CD8-positive, alpha-beta memory T cell (primary cell): ENCODE results near the gene SLC2A13. TPM values are rescaled to one million over a fixed set of nuclear protein-coding genes. Genes with fewer than 3 reads are reported as not detected.
A peak's percentile ranks its signal among the peaks of the same experiment; 100 is the strongest.

Experiments
- CTCF ChIA-PET: fragments of 350-600 bp; sonication (Branson Sonifier 250); formaldehyde crosslinking; loops from one replicate; lab custom pipeline; 2021; ENCODE audit warnings: antibody characterized with exemption; lab: Charles Lee
- POLR2A ChIA-PET: fragments of 350-600 bp; sonication (Branson Sonifier 250); formaldehyde crosslinking; loops from one replicate; lab custom pipeline; 2021; ENCODE audit warnings: antibody characterized with exemption; lab: Charles Lee
- DNase-seq, 5 donors: peaks; one replicate each; pipeline versions ENCODE4 v3.0.0 to v3.0.0-alpha.2; 2020 to 2022; ENCODE audit warnings: mixed read lengths in 1 of 5
- H3K27ac ChIP-seq: one replicate; pipeline ENCODE4 v1.7.0; 2013; ENCODE audit warnings: low read depth, mild to moderate bottlenecking, low read length, moderate library complexity
- H3K27me3 ChIP-seq: 2 replicates; pipeline ENCODE4 v1.7.0; 2013; ENCODE audit warnings: low read length, mild to moderate bottlenecking; ENCODE audit not compliant: insufficient read depth, poor library complexity, severe bottlenecking
- H3K36me3 ChIP-seq: 2 replicates; pipeline ENCODE4 v1.7.0; 2013; ENCODE audit warnings: mild to moderate bottlenecking, low read length, moderate library complexity; ENCODE audit not compliant: insufficient read depth
- H3K4me1 ChIP-seq: 2 replicates; pipeline ENCODE4 v1.7.0; 2013; ENCODE audit warnings: mild to moderate bottlenecking, low read length, moderate library complexity; ENCODE audit not compliant: insufficient read depth
- H3K4me3 ChIP-seq: 2 replicates; pipeline ENCODE4 v1.7.0; 2013; ENCODE audit warnings: mild to moderate bottlenecking, low read length
- H3K9me3 ChIP-seq: 2 replicates; pipeline ENCODE4 v1.7.0; 2013; ENCODE audit warnings: mild to moderate bottlenecking, low read length
- H3K27ac Mint-ChIP-seq, 8 donors: one replicate each; pipeline ENCODE4 v1.8.0; 2020 to 2021; ENCODE audit warnings: mixed read lengths in 8 of 8, mild to moderate bottlenecking in 6 of 8, inconsistent platforms in 3 of 8, moderate library complexity in 3 of 8
- H3K27me3 Mint-ChIP-seq, 2 donors: one replicate each; pipeline ENCODE4 v1.8.0; 2020 to 2021; ENCODE audit warnings: mixed read lengths in 2 of 2, mild to moderate bottlenecking in 1 of 2, moderate library complexity in 1 of 2
- H3K36me3 Mint-ChIP-seq, 3 donors: one replicate each; pipeline ENCODE4 v1.8.0; 2020 to 2021; ENCODE audit warnings: mixed read lengths in 3 of 3, inconsistent platforms in 1 of 3, mild to moderate bottlenecking in 1 of 3
- H3K4me1 Mint-ChIP-seq, 3 donors: one replicate each; pipeline ENCODE4 v1.8.0; 2020 to 2021; ENCODE audit warnings: mixed read lengths in 3 of 3, inconsistent platforms in 1 of 3, mild to moderate bottlenecking in 1 of 3
- H3K4me3 Mint-ChIP-seq, 7 donors: one replicate each; pipeline ENCODE4 v1.8.0; 2020 to 2021; ENCODE audit warnings: mixed read lengths in 7 of 7, mild to moderate bottlenecking in 6 of 7, moderate library complexity in 4 of 7, inconsistent platforms in 2 of 7
- H3K9me3 Mint-ChIP-seq, 5 donors: one replicate each; pipeline ENCODE4 v1.8.0; 2020 to 2022; ENCODE audit warnings: mixed read lengths in 5 of 5, mild to moderate bottlenecking in 3 of 5, moderate library complexity in 2 of 5, inconsistent platforms in 1 of 5
- polyA plus RNA-seq: library from polyadenylated mRNA; unstranded; fragments of 300-500 nt; fragmentation: Illumina TruSeq; gene quantifications from one replicate; pipeline ENCODE4 v1.2.3, GENCODE V29; 2021
- total RNA-seq, 2 experiments: library from RNA; stranded (reverse); gene quantifications; one replicate each; pipeline ENCODE4 v1.2.3, GENCODE V29; 2021

The SLC2A13 gene
- total and polyA plus RNA-seq, 3 experiments from 2014 or later, result 2.1 to 6.5 (median 6.3) TPM

- H3K36me3 ChIP-seq, result no peaks in the 10 kb centered on the region
- peaks cover 0 to 12% (median 6%) of the 10 kb centered on the region in 5 donors for H3K9me3 Mint-ChIP-seq
- no peak overlapping the region for H3K4me3 ChIP-seq
- no peak for DNase-seq
- no peaks in the 10 kb centered on the region for H3K4me1 Mint-ChIP-seq
- H3K9me3 ChIP-seq, result no peaks in the 10 kb centered on the region
- no peaks in the 10 kb centered on the region for H3K27me3 ChIP-seq
- POLR2A ChIA-PET, result no interaction called here
- peaks cover 0 to 4% of the 10 kb centered on the region in 2 donors for H3K27me3 Mint-ChIP-seq
- no peak overlapping the region for H3K27ac Mint-ChIP-seq
- H3K27ac ChIP-seq, result no peak overlapping the region
- H3K4me3 Mint-ChIP-seq, result no peak overlapping the region
- H3K4me1 ChIP-seq, result no peaks in the 10 kb centered on the region
- CTCF ChIA-PET, result no interaction called here
- H3K36me3 Mint-ChIP-seq, result peaks cover 2 to 32% (median 9%) of the 10 kb centered on the region in 3 donors
These were observed 362.2 kb downstream of the SLC2A13 start for GRCh38 chr12:39743655-39744054.

DNA sequence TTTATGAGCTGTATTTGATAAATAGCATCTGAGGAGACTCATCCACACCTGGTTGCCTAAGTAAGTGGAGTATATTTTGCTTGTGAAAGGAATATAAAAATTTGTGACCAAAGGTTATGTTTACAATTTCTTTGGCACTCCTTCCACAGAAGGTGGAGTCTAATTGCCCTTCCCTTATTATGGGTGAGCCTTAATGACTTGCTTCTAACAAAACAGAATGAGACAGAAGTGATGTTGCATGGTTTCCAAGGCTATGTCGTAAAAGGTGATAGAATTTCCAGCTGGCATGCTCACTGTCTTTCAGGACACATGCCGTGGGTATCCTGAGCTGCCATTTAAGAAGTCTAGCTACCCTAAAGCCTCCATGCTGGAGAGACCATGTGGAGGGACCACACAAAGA, 369.5 kb downstream of the SLC2A13 start:
- H3K36me3 Mint-ChIP-seq, result peaks cover 8 to 50% (median 15%) of the 10 kb centered on the region in 3 donors
- ChIA-PET CTCF (no interaction called here), POLR2A (no interaction called here)
- H3K27me3 Mint-ChIP-seq, result no peaks in the 10 kb centered on the region
- H3K36me3 ChIP-seq, result no peaks in the 10 kb centered on the region
- H3K9me3 Mint-ChIP-seq, result peaks cover 9 to 41% (median 31%) of the 10 kb centered on the region in 5 donors
- H3K4me3 Mint-ChIP-seq, result no peak overlapping the region
- H3K9me3 ChIP-seq, result no peaks in the 10 kb centered on the region
- no peak for DNase-seq
- H3K27ac ChIP-seq, result no peak overlapping the region
- H3K27me3 ChIP-seq, result no peaks in the 10 kb centered on the region
- H3K4me3 ChIP-seq, result no peak overlapping the region
- H3K4me1 Mint-ChIP-seq, result no peaks in the 10 kb centered on the region
- no peak overlapping the region for H3K27ac Mint-ChIP-seq
- H3K4me1 ChIP-seq, result no peaks in the 10 kb centered on the region

DNA sequence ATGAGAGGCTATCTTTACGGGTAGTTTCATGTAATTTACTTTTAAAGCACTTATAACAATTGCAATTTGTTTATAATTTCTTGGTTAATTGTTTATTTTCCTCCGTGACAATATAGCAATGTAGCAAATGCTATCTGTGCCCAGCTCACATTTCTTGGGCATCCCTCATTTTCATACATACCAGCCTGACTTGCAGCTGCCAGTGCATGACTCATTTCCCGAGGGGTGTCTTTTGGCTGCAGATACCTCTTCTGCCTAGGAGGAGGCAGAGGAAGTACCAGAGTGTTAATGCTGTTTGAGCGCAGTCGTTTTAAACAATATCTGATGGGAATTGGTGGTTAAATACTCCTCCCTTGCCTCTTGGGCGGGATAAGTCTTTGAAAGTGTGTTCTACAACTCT, 382.1 kb downstream of the SLC2A13 start:
- ChIA-PET POLR2A (no interaction called here), CTCF (no interaction called here)
- H3K27ac ChIP-seq, result no peak overlapping the region
- H3K4me3 Mint-ChIP-seq, result peak overlapping the region in 3 of 7 donors; percentile 13 to 59 (median 25)
- DNase-seq, result no peak
- H3K27me3 ChIP-seq, result no peaks in the 10 kb centered on the region
- H3K27ac Mint-ChIP-seq, result peak overlapping the region in 1 of 8 donors; percentile 13
- H3K36me3 ChIP-seq, result no peaks in the 10 kb centered on the region
- H3K27me3 Mint-ChIP-seq, result no peaks in the 10 kb centered on the region
- no peaks in the 10 kb centered on the region for H3K4me1 ChIP-seq
- H3K9me3 ChIP-seq, result no peaks in the 10 kb centered on the region
- peaks cover 9 to 21% (median 19%) of the 10 kb centered on the region in 3 donors for H3K4me1 Mint-ChIP-seq
- peaks cover 0 to 24% (median 1%) of the 10 kb centered on the region in 3 donors for H3K36me3 Mint-ChIP-seq
- H3K9me3 Mint-ChIP-seq, result peaks cover under 1 to 12% (median 2%) of the 10 kb centered on the region in 5 donors
- no peak overlapping the region for H3K4me3 ChIP-seq

DNA sequence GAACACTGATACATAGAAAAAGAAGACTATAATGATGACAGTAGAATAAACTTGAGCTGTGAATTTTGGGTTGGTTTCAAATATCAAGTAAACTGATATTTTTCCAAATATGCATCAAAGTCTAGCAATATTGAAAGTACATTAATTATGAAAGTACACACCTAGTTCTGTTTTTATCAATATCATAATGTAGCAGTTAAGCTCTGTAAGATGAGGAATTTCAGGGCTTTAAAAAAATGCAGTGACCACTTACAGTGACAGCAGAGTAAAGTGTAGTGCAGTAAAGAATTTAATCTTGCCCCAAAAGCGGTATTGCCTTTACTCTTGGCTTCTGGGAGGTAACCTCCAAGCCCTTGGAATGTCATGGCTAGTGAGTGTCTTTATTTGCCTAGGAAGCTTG, 383.4 kb downstream of the SLC2A13 start:
- H3K27ac Mint-ChIP-seq, result no peak overlapping the region
- no peak overlapping the region for H3K27ac ChIP-seq
- H3K4me1 ChIP-seq, result no peaks in the 10 kb centered on the region
- no peak overlapping the region for H3K4me3 Mint-ChIP-seq
- H3K4me1 Mint-ChIP-seq, result peaks cover 9 to 21% (median 19%) of the 10 kb centered on the region in 3 donors
- ChIA-PET CTCF (interaction anchor here (1.6 kb wide), 1 partner anchor 24 kb away, joined by 3 read pairs; no protein-coding TSS in a partner anchor), POLR2A (no interaction called here)
- H3K36me3 ChIP-seq, result no peaks in the 10 kb centered on the region
- no peaks in the 10 kb centered on the region for H3K27me3 Mint-ChIP-seq
- no peaks in the 10 kb centered on the region for H3K27me3 ChIP-seq
- no peak overlapping the region for H3K4me3 ChIP-seq
- peaks cover 0 to under 1% (median 0%) of the 10 kb centered on the region in 5 donors for H3K9me3 Mint-ChIP-seq
- no peaks in the 10 kb centered on the region for H3K9me3 ChIP-seq
- no peak for DNase-seq
- H3K36me3 Mint-ChIP-seq, result peaks cover under 1 to 16% (median 4%) of the 10 kb centered on the region in 3 donors

DNA sequence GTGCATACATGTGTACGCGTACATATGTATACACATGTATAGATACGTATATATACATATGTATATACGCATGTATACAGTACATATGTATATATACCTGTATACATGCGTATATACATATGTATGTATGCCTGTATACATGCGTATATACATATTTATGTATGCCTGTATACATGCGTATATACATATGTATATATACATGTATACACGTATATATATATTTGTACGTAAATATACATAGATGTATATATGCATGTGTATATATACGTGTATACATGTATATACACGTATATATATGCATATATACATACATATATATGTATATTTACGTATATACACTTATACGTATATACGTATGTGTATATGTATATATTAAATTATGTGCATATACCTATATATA, 392.3 kb downstream of the SLC2A13 start:
- Histone ChIP-seq H3K27ac (no peak overlapping the region), H3K4me1 (no peaks in the 10 kb centered on the region), H3K4me3 (no peak overlapping the region), H3K9me3 (no peaks in the 10 kb centered on the region), H3K27me3 (no peaks in the 10 kb centered on the region), H3K36me3 (no peaks in the 10 kb centered on the region)
- Mint-ChIP-seq H3K27ac (no peak overlapping the region), H3K4me3 (no peak overlapping the region), H3K27me3 (no peaks in the 10 kb centered on the region), H3K9me3 (peaks cover 0 to 1% (median 0%) of the 10 kb centered on the region in 5 donors), H3K4me1 (no peaks in the 10 kb centered on the region), H3K36me3 (peaks cover 2 to 8% (median 6%) of the 10 kb centered on the region in 3 donors)
- no peak for DNase-seq
- POLR2A ChIA-PET, result no interaction called here
- CTCF ChIA-PET, result no interaction called here

DNA sequence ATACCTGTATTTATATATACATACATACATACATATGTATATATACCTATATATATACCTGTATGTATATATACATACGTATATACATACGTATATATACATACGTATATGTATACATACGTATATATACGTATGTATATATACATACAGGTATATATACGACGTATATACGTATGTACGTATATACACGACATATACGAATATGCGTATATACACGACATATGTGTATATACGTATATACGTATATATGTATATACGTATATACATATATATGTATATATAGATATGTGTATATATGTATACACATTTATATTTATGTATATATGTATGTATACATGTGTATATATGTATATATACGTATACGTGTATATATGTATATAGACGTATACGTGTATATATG, 393.5 kb downstream of the SLC2A13 start:
- H3K9me3 ChIP-seq, result no peaks in the 10 kb centered on the region
- ChIA-PET POLR2A (no interaction called here), CTCF (no interaction called here)
- H3K4me1 Mint-ChIP-seq, result no peaks in the 10 kb centered on the region
- no peak overlapping the region for H3K27ac ChIP-seq
- H3K36me3 Mint-ChIP-seq, result peaks cover under 1 to 2% (median 2%) of the 10 kb centered on the region in 3 donors
- H3K27ac Mint-ChIP-seq, result no peak overlapping the region
- peaks cover 0 to 1% (median 0%) of the 10 kb centered on the region in 5 donors for H3K9me3 Mint-ChIP-seq
- H3K27me3 Mint-ChIP-seq, result no peaks in the 10 kb centered on the region
- H3K4me1 ChIP-seq, result no peaks in the 10 kb centered on the region
- no peak overlapping the region for H3K4me3 Mint-ChIP-seq
- H3K27me3 ChIP-seq, result no peaks in the 10 kb centered on the region
- H3K4me3 ChIP-seq, result no peak overlapping the region
- DNase-seq, result no peak
- H3K36me3 ChIP-seq, result no peaks in the 10 kb centered on the region

Other genes starting within 250 kb of the SLC2A13 start
- gene LRRK2, start 118.9 kb upstream of the SLC2A13 start, total RNA-seq, result under 1 TPM; 0.31 TPM
- gene LRRK2, start 118.9 kb upstream of the SLC2A13 start, polyA plus RNA-seq, result not detected